ENCODE measurements around the gene CNN2. TPM values are rescaled to one million over a fixed set of nuclear protein-coding genes. Genes with fewer than 3 reads are reported as not detected.

The CNN2 gene
- total RNA-seq, 4 donors from 2014 or later: 2.2 to 10.1 (median 4.1) TPM

DNA sequence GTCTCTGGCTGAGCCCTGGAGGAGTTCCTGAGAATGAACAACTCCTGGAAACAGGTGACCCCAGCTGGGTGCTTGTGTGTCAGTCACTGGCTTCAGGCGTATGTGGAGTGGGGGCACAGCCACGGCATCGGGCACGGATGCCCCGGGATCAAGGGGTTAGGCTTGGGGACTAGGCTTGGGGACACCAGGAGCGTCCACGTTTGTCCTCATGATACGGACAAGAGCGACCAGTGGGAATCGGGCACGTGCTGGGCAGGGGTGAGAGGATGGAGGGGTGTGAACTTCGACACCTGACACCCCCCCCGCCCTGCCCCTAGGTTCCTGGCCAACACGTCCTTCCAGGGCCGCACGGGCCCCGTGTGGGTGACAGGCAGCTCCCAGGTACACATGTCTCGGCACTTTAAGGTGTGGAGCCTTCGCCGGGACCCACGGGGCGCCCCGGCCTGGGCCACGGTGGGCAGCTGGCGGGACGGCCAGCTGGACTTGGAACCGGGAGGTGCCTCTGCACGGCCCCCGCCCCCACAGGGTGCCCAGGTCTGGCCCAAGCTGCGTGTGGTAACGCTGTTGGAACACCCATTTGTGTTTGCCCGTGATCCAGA lies 22.1 kb upstream of the CNN2 start:
- no peak overlapping the region for H3K4me3 ChIP-seq
- H3K9me3 ChIP-seq: no peaks in the 10 kb centered on the region
- H3K4me1 ChIP-seq: no peaks in the 10 kb centered on the region
- no peak overlapping the region for H3K27ac ChIP-seq
- in situ Hi-C loops (cut with MboI; ENCODE audit: low sequenced_read_pairs in 4 of 4) (no loop called here), intact Hi-C loops (cut with DNase I; ENCODE audit: low total_unique reads) (no loop called here)
- DNase-seq (no peak), ATAC-seq (no peak)
- TF ChIP-seq, protein P1, sequence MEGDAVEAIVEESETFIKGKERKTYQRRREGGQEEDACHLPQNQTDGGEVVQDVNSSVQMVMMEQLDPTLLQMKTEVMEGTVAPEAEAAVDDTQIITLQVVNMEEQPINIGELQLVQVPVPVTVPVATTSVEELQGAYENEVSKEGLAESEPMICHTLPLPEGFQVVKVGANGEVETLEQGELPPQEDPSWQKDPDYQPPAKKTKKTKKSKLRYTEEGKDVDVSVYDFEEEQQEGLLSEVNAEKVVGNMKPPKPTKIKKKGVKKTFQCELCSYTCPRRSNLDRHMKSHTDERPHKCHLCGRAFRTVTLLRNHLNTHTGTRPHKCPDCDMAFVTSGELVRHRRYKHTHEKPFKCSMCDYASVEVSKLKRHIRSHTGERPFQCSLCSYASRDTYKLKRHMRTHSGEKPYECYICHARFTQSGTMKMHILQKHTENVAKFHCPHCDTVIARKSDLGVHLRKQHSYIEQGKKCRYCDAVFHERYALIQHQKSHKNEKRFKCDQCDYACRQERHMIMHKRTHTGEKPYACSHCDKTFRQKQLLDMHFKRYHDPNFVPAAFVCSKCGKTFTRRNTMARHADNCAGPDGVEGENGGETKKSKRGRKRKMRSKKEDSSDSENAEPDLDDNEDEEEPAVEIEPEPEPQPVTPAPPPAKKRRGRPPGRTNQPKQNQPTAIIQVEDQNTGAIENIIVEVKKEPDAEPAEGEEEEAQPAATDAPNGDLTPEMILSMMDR (IDR thresholded peaks at IDR 0.05 in 4 of 5, conservative IDR thresholded peaks at IDR 0.05 in 1 of 5): no peak
- TF ChIP-seq POLR2A (IDR thresholded peaks at IDR 0.05): no peak
- no peaks in the 10 kb centered on the region for H3K36me3 ChIP-seq
- peaks cover 27 to 41% (median 28%) of the 10 kb centered on the region in 3 donors for H3K27me3 ChIP-seq

GRCh38 chr19:1004803-1005664 lies 21.4 kb upstream of the CNN2 start:
- H3K4me1 ChIP-seq: no peaks in the 10 kb centered on the region
- no peak for ATAC-seq
- intact Hi-C loops (cut with DNase I; ENCODE audit: low total_unique reads) (no loop called here), in situ Hi-C loops (cut with MboI; ENCODE audit: low sequenced_read_pairs in 4 of 4) (no loop called here)
- H3K9me3 ChIP-seq: no peaks in the 10 kb centered on the region
- H3K27me3 ChIP-seq: peaks cover 20 to 33% (median 21%) of the 10 kb centered on the region in 3 donors
- H3K4me3 ChIP-seq: no peak overlapping the region
- no peak overlapping the region for H3K27ac ChIP-seq
- peaks cover 0 to 6% of the 10 kb centered on the region in 2 donors for H3K36me3 ChIP-seq
- no peak for DNase-seq
- no peak for TF ChIP-seq POLR2A (IDR thresholded peaks at IDR 0.05)
- TF ChIP-seq, protein P1 (IDR thresholded peaks at IDR 0.05 in 4 of 5, conservative IDR thresholded peaks at IDR 0.05 in 1 of 5): no peak

- intact Hi-C loops (cut with DNase I; ENCODE audit: low total_unique reads): no loop called here
- in situ Hi-C loops (cut with MboI; ENCODE audit: low sequenced_read_pairs in 4 of 4): no loop called here
- no peak overlapping the region for H3K27ac ChIP-seq
- DNase-seq: no peak
- no peaks in the 10 kb centered on the region for H3K9me3 ChIP-seq
- peaks cover 0 to 22% of the 10 kb centered on the region in 2 donors for H3K36me3 ChIP-seq
- TF ChIP-seq, protein P1 (IDR thresholded peaks at IDR 0.05 in 4 of 5, conservative IDR thresholded peaks at IDR 0.05 in 1 of 5): no peak
- TF ChIP-seq POLR2A (IDR thresholded peaks at IDR 0.05): no peak
- ATAC-seq: no peak
- no peak overlapping the region for H3K4me3 ChIP-seq
- H3K4me1 ChIP-seq: no peaks in the 10 kb centered on the region
- H3K27me3 ChIP-seq: peaks cover 6 to 18% (median 10%) of the 10 kb centered on the region in 3 donors
Observed at GRCh38 chr19:1006711-1007398, 19.6 kb upstream of the CNN2 start.

GRCh38 chr19:1007399-1008251 lies 18.8 kb upstream of the CNN2 start:
- intact Hi-C loops (cut with DNase I; ENCODE audit: low total_unique reads): no loop called here
- no peak overlapping the region for H3K27ac ChIP-seq
- TF ChIP-seq, protein P1 (IDR thresholded peaks at IDR 0.05 in 4 of 5, conservative IDR thresholded peaks at IDR 0.05 in 1 of 5): no peak
- TF ChIP-seq POLR2A (IDR thresholded peaks at IDR 0.05): no peak
- DNase-seq (no peak), ATAC-seq (no peak)
- no peaks in the 10 kb centered on the region for H3K9me3 ChIP-seq
- no peaks in the 10 kb centered on the region for H3K4me1 ChIP-seq
- in situ Hi-C loops (cut with MboI; ENCODE audit: low sequenced_read_pairs in 4 of 4): no loop called here
- peaks cover 5 to 12% (median 5%) of the 10 kb centered on the region in 3 donors for H3K27me3 ChIP-seq
- H3K36me3 ChIP-seq: peaks cover 0 to 29% of the 10 kb centered on the region in 2 donors
- no peak overlapping the region for H3K4me3 ChIP-seq

All from gastrocnemius medialis (tissue), 4 donors.